ENCODE results near the gene ALG9.

GRCh38 chr11:111905411-111905810 lies 34.0 kb upstream of the ALG9 start:
- no peak for TF ChIP-seq CTCF (IDR thresholded peaks at IDR 0.05)
- no peak for TF ChIP-seq POLR2A (IDR thresholded peaks at IDR 0.05)

Measured in tibial nerve (tissue), 3 donors.